Spleen (tissue), 11 donors: ENCODE results near the gene KANK2. TPM values are rescaled to one million over a fixed set of nuclear protein-coding genes. Genes with fewer than 3 reads are reported as not detected.
A peak's percentile ranks its signal among the peaks of the same experiment; 100 is the strongest.

Experiments
- DNase-seq: peaks from one replicate; pipeline ENCODE4 v3.0.0-alpha.2; 2020
- H3K27ac ChIP-seq, 8 donors: fragments of 200-600 bp; sonication (generic) in 7 of 8; 1 replicate in 4 of 8; 2 replicates in 4 of 8; pipeline versions ENCODE4 v1.5.0 to v1.8.0; 2016 to 2021; ENCODE audit warnings: inconsistent platforms in 4 of 8, mild to moderate bottlenecking in 4 of 8, moderate library complexity in 1 of 8
- H3K27me3 ChIP-seq, 7 donors: fragments of 200-600 bp; sonication (generic) in 6 of 7; replicated peaks in 1 of 7; 1 replicate in 4 of 7; 2 replicates in 3 of 7; pipeline versions ENCODE4 v1.5.0 to v1.8.0; 2016 to 2021; ENCODE audit warnings: inconsistent platforms in 3 of 7, mild to moderate bottlenecking in 1 of 7
- H3K36me3 ChIP-seq, 6 donors: fragments of 200-600 bp; sonication (generic) in 5 of 6; 1 replicate in 4 of 6; 2 replicates in 2 of 6; pipeline versions ENCODE4 v1.5.0 to v1.8.0; 2016 to 2021; ENCODE audit warnings: inconsistent platforms in 2 of 6
- H3K4me1 ChIP-seq, 6 donors: fragments of 200-600 bp; sonication (generic) in 5 of 6; 1 replicate in 3 of 6; 2 replicates in 3 of 6; pipeline versions ENCODE4 v1.5.0 to v1.8.0; 2016 to 2021; ENCODE audit warnings: inconsistent platforms in 3 of 6
- H3K4me3 ChIP-seq, 8 donors: fragments of 200-600 bp; sonication (generic) in 7 of 8; 1 replicate in 4 of 8; 2 replicates in 4 of 8; pipeline versions ENCODE4 v1.5.0 to v1.8.0; 2016 to 2021; ENCODE audit warnings: inconsistent platforms in 4 of 8, mild to moderate bottlenecking in 4 of 8, moderate library complexity in 2 of 8
- H3K9me3 ChIP-seq, 8 donors: fragments of 200-600 bp; sonication (generic) in 7 of 8; 1 replicate in 4 of 8; 2 replicates in 4 of 8; pipeline versions ENCODE4 v1.5.0 to v1.8.0; 2016 to 2021; ENCODE audit warnings: inconsistent platforms in 4 of 8
- POLR2A ChIP-seq, 3 donors: fragments of 450-650 bp; IDR thresholded peaks; one replicate each; pipeline ENCODE4 v1.5.1; 2017; ENCODE audit warnings: antibody characterized with exemption in 3 of 3, mild to moderate bottlenecking in 1 of 3
- POLR2AphosphoS5 ChIP-seq, 3 donors: sonication (generic); formaldehyde crosslinking; IDR thresholded peaks; one replicate each; pipeline ENCODE4 v1.5.1; 2017; ENCODE audit warnings: antibody characterized with exemption in 3 of 3
- whole genome bisulfite sequencing, 5 donors: extraction: QIAGEN DNeasy Blood & Tissue Kit in 3 of 5; methylation state at CpG; one replicate each; pipeline versions ENCODE4 v1.1.5 to v1.1.7; 2013 to 2018; 5-methylcytosine and 5-hydroxymethylcytosine counted together
- intact Hi-C: fragments of 100-400 bp; cut with DNase I; formaldehyde crosslinking; loops from one replicate; pipeline ENCODE4 v1.15.0; 2023; ENCODE audit warnings: low total_unique reads
- polyA plus RNA-seq, 3 donors: library from polyadenylated mRNA; stranded (reverse); fragments of 200-250 nt; gene quantifications; one replicate each; pipeline ENCODE4 v1.2.1, GENCODE V29; 2013
- total RNA-seq, 7 donors: library from RNA; depleted of rRNA in 3 of 7; stranded (reverse); fragments of >200 nt in 3 of 7; fragmentation: NEBNext Ultra II Directional in 4 of 7; extraction: Animal tissue kit (Norgen Biotek cat#: 25700) in 4 of 7; gene quantifications; one replicate each; pipeline versions ENCODE4 v1.1.0 to v1.2.1, GENCODE V29; 2016 to 2021
- TF ChIP-seq, protein P1 (sequence below), 11 experiments: fragments of 200-600 bp in 7 of 11; fragments of 450-650 bp in 4 of 11; sonication (generic) in 4 of 11; IDR thresholded peaks in 8 of 11; conservative IDR thresholded peaks in 3 of 11; 1 replicate in 7 of 11; 2 replicates in 4 of 11; pipeline versions ENCODE4 v1.4.0 to v1.8.0; 2016 to 2021; ENCODE audit warnings: antibody characterized with exemption in 11 of 11, inconsistent platforms in 4 of 11, mild to moderate bottlenecking in 1 of 11
- donor health status: healthy with polysubstance abuse.
- donor health status: DM: no; HTN: no; CAD: no; lungs with moderate emphysema.
- donor health status: DM: no; HTN: no; CAD: no.
- donor health status: Bipolar disorder and iron deficiency.
- donor health status: healthy.
- donor health status: DM: no; HTN: no; CAD: no.
- donor health status: DM: yes; HTN: yes; CAD: no.

The KANK2 gene
- total and polyA plus RNA-seq, 10 donors, result 16.3 to 144 (median 84.5) TPM

DNA sequence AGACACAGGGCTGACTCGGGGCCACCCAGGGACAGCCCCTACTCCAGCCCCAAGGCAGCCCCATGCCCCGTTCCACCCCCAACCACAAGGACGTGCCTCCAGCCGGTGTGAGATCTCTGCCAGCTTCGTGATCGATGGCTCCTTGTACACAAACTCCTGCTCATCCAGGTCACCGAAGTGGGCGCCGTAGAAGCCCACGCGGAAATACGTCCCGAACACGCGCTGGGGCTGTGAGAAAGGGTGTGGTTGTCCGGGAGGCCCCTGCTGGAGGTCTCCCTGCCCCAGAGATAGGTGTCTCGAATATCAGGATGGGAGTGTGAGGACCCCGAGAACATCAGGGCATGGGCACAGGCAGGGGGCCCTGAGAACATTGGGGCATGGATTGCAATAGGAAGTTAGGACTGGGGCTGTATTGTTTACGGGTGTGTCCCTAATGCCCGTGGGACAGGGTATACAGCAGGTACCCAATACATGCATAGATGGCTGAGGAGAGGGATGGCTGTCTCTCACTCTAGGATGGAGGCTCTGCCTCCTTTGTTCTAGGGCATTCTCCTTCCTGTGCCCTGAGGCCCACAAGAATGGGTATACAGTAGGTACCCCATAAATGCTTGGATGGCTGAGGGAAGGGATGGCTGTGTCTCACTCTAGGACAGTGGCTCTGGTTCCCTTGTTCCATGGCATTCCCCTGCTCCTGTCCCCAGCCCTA, 5.3 kb upstream of the KANK2 start:
- Histone ChIP-seq H3K4me1 (peaks cover 7 to 40% (median 19%) of the 10 kb centered on the region in 6 donors), H3K36me3 (peaks cover 0 to 40% (median 4%) of the 10 kb centered on the region in 6 donors), H3K27ac (peak overlapping the region in 6 of 8 donors; percentile 47 to 74 (median 70)), H3K4me3 (no peak overlapping the region), H3K9me3 (no peaks in the 10 kb centered on the region), H3K27me3 (no peaks in the 10 kb centered on the region)
- TF ChIP-seq POLR2A (IDR thresholded peaks at IDR 0.05), result no peak
- no peak for TF ChIP-seq POLR2AphosphoS5 (IDR thresholded peaks at IDR 0.05)
- TF ChIP-seq, protein P1, sequence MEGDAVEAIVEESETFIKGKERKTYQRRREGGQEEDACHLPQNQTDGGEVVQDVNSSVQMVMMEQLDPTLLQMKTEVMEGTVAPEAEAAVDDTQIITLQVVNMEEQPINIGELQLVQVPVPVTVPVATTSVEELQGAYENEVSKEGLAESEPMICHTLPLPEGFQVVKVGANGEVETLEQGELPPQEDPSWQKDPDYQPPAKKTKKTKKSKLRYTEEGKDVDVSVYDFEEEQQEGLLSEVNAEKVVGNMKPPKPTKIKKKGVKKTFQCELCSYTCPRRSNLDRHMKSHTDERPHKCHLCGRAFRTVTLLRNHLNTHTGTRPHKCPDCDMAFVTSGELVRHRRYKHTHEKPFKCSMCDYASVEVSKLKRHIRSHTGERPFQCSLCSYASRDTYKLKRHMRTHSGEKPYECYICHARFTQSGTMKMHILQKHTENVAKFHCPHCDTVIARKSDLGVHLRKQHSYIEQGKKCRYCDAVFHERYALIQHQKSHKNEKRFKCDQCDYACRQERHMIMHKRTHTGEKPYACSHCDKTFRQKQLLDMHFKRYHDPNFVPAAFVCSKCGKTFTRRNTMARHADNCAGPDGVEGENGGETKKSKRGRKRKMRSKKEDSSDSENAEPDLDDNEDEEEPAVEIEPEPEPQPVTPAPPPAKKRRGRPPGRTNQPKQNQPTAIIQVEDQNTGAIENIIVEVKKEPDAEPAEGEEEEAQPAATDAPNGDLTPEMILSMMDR (IDR thresholded peaks at IDR 0.05 in 8 of 11, conservative IDR thresholded peaks at IDR 0.05 in 3 of 11), result no peak
- intact Hi-C loops, result loop anchor here (5.0 kb wide), 2 partner anchors 75 to 165 kb away; no protein-coding TSS in a partner anchor
- whole genome bisulfite sequencing, 5 donors, result 84 to 87% (median 86%) methylated on average over 19 to 20 of the region's 20 CpGs
- DNase-seq, result no peak

DNA sequence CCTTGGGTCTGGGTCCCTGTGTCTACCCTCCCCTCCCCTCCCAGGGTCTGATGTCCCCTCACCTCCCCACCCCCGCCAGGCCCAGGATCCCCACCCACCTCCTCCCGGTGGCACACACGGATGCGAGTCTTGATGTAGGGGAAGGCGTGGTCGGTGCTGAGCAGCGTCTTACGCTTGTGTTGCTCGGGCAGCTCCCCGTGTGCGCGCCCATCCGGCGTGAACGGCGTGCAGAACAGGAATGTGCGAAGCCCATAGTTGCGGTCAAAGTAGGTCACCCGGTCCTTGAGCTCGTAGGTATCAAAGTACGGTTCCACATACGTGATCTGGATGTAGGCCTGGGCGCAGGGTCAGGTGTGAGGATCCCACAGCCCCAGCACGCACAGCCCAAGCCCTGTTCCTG, 4.4 kb upstream of the KANK2 start:
- 93 to 96% (median 93%) methylated on average over 23 to 24 of the region's 24 CpGs for WGBS, 5 donors
- no peak for DNase-seq
- Histone ChIP-seq H3K27me3 (peaks cover 0 to 5% (median 2%) of the 10 kb centered on the region in 7 donors), H3K9me3 (no peaks in the 10 kb centered on the region), H3K4me1 (peaks cover 8 to 47% (median 23%) of the 10 kb centered on the region in 6 donors), H3K27ac (peak overlapping the region in 1 of 8 donors; percentile 70), H3K4me3 (no peak overlapping the region), H3K36me3 (peaks cover 0 to 32% (median 4%) of the 10 kb centered on the region in 6 donors)
- TF ChIP-seq, protein P1 (IDR thresholded peaks at IDR 0.05 in 8 of 11, conservative IDR thresholded peaks at IDR 0.05 in 3 of 11), result no peak
- peak in 1 of 3 donors; percentile 14 for TF ChIP-seq POLR2AphosphoS5 (IDR thresholded peaks at IDR 0.05)
- intact Hi-C loops, result loop anchor here (5.0 kb wide), 2 partner anchors 74 to 164 kb away; no protein-coding TSS in a partner anchor

DNA sequence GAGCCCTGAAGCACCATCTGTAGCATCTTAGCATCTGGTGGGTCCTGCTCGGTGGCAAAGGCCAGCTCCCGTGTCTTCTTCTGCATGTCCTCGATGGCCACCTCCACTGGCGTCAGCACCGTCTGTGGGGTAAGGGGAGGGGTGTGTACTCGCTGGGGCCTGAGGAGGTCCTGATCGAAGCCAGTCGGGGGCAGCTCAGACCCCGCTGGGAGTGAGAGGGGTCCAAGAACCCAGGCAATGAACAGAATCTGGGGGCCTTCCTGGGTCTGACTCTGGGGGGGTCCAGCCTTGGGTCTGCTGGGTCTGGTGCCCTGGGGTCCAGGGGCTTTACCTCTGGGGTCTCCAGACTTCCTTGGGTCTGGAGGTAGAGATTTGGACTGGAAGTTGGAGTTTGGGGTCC, 3.6 kb upstream of the KANK2 start:
- TF ChIP-seq, protein P1 (IDR thresholded peaks at IDR 0.05 in 8 of 11, conservative IDR thresholded peaks at IDR 0.05 in 3 of 11), result no peak
- TF ChIP-seq POLR2AphosphoS5 (IDR thresholded peaks at IDR 0.05) (no peak), POLR2A (IDR thresholded peaks at IDR 0.05) (no peak)
- Histone ChIP-seq H3K36me3 (peaks cover 0 to 32% (median 4%) of the 10 kb centered on the region in 6 donors), H3K9me3 (no peaks in the 10 kb centered on the region), H3K4me1 (peaks cover 12 to 55% (median 30%) of the 10 kb centered on the region in 6 donors), H3K27me3 (peaks cover 0 to 13% (median 4%) of the 10 kb centered on the region in 7 donors), H3K4me3 (no peak overlapping the region), H3K27ac (peak overlapping the region in 1 of 8 donors; percentile 70)
- intact Hi-C loops, result loop anchor here (5.0 kb wide), 2 partner anchors 74 to 164 kb away; no protein-coding TSS in a partner anchor
- WGBS, 5 donors, result 85 to 93% (median 88%) methylated on average over 9 of the region's 9 CpGs
- no peak for DNase-seq

DNA sequence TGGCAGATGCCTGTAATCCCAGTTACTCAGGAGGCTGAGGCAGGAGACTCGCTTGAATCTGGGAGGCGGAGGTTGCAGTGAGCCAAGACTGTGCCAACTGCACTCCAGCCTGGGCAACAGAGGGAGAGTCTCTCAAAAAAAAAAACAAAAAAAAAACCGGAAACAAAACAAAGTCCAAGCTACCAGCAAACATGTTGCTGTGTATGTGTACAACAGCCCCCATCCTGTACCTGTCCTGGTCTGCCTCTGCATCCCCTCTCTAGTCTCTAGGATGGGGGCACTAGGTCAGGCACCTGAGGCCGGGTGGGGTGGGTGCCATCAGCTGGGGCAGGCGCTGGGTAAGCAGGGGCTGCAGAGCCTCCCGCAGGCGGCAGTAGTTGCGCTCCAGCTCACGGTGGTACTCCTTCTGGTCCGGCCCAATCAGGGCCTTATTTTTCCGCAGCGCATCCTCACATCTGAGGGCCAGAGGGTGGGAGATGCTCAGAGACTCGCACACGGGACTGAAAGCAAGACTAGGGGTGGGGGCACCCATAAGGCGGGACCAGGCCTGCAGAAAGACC, 2.8 kb upstream of the KANK2 start:
- intact Hi-C loops, result loop anchor here (5.0 kb wide), 2 partner anchors 73 to 163 kb away; no protein-coding TSS in a partner anchor
- Histone ChIP-seq H3K27ac (peak overlapping the region in 1 of 8 donors; percentile 10), H3K9me3 (no peaks in the 10 kb centered on the region), H3K36me3 (peaks cover 0 to 32% (median 4%) of the 10 kb centered on the region in 6 donors), H3K27me3 (peaks cover 0 to 22% (median 4%) of the 10 kb centered on the region in 7 donors), H3K4me3 (no peak overlapping the region), H3K4me1 (peaks cover 12 to 61% (median 36%) of the 10 kb centered on the region in 6 donors)
- DNase-seq, result no peak
- no peak for TF ChIP-seq POLR2A (IDR thresholded peaks at IDR 0.05)
- TF ChIP-seq, protein P1 (IDR thresholded peaks at IDR 0.05 in 8 of 11, conservative IDR thresholded peaks at IDR 0.05 in 3 of 11), result no peak
- TF ChIP-seq POLR2AphosphoS5 (IDR thresholded peaks at IDR 0.05), result no peak
- 90 to 94% (median 92%) methylated on average over 14 to 15 of the region's 15 CpGs for WGBS, 5 donors
